ENCODE data around the gene TMEM247. TPM values are rescaled to one million over a fixed set of nuclear protein-coding genes. Genes with fewer than 3 reads are reported as not detected.
"Not testable (repeated sequence)": the region's sequence is repeated elsewhere in the genome, so short reads cannot be mapped to it uniquely, and the experiment has no call there.

Gene TMEM247
- total RNA-seq, 1 experiment from 2014 or later = not detected

GRCh38 chr2:46518861-46519260 is 39.5 kb downstream of the TMEM247 start:
- Mint-ChIP-seq H3K4me3 (ENCODE audit: low read depth, unreplicated experiment) (no peak overlapping the region), H3K9me3 (ENCODE audit: low read depth, unreplicated experiment) (peaks cover 16% of the 10 kb centered on the region), H3K36me3 (ENCODE audit: insufficient read depth, unreplicated experiment) (no peaks in the 10 kb centered on the region), H3K4me1 (ENCODE audit: low read depth, unreplicated experiment) (no peaks in the 10 kb centered on the region), H3K27me3 (ENCODE audit: unreplicated experiment) (no peaks in the 10 kb centered on the region), H3K27ac (ENCODE audit: unreplicated experiment) (no peak overlapping the region)
- CTCF ChIA-PET = no interaction called here
- intact Hi-C loops (cut with micrococcal nuclease; ENCODE audit: unreplicated experiment) = no loop called here
- no peak for DNase-seq
- no TSS peak for BruUV-seq (replicated peaks)
- TF ChIP-seq, protein P1, sequence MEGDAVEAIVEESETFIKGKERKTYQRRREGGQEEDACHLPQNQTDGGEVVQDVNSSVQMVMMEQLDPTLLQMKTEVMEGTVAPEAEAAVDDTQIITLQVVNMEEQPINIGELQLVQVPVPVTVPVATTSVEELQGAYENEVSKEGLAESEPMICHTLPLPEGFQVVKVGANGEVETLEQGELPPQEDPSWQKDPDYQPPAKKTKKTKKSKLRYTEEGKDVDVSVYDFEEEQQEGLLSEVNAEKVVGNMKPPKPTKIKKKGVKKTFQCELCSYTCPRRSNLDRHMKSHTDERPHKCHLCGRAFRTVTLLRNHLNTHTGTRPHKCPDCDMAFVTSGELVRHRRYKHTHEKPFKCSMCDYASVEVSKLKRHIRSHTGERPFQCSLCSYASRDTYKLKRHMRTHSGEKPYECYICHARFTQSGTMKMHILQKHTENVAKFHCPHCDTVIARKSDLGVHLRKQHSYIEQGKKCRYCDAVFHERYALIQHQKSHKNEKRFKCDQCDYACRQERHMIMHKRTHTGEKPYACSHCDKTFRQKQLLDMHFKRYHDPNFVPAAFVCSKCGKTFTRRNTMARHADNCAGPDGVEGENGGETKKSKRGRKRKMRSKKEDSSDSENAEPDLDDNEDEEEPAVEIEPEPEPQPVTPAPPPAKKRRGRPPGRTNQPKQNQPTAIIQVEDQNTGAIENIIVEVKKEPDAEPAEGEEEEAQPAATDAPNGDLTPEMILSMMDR (IDR thresholded peaks at IDR 0.05; ENCODE audit: unreplicated experiment) = no peak

DNA sequence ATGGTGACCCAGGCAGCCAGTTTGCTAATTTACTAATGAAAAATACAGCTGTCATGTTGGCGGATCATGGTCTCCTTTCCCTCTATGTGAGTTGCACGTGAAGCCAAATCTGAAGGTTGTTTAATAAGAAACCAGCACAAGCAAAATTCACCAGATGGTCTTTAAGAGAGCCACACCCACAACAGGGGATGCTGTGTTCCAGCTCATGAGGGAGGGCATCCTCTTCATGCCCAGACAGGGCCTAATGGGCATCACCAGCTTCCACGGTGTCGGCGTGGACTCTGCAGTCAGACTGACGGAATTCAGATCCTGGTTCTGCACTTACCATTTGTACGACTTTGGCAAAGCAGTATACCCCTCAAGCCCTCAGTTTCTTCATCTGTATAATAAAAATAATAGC is 39.9 kb downstream of the TMEM247 start:
- Mint-ChIP-seq H3K4me1 (ENCODE audit: low read depth, unreplicated experiment) (no peaks in the 10 kb centered on the region), H3K9me3 (ENCODE audit: low read depth, unreplicated experiment) (peaks cover 15% of the 10 kb centered on the region), H3K27me3 (ENCODE audit: unreplicated experiment) (no peaks in the 10 kb centered on the region), H3K36me3 (ENCODE audit: insufficient read depth, unreplicated experiment) (no peaks in the 10 kb centered on the region), H3K27ac (ENCODE audit: unreplicated experiment) (no peak overlapping the region), H3K4me3 (ENCODE audit: low read depth, unreplicated experiment) (no peak overlapping the region)
- TF ChIP-seq, protein P1 (IDR thresholded peaks at IDR 0.05; ENCODE audit: unreplicated experiment) = no peak
- CTCF ChIA-PET = no interaction called here
- no TSS peak for BruUV-seq (replicated peaks)
- intact Hi-C loops (cut with micrococcal nuclease; ENCODE audit: unreplicated experiment) = no loop called here
- DNase-seq = no peak

DNA sequence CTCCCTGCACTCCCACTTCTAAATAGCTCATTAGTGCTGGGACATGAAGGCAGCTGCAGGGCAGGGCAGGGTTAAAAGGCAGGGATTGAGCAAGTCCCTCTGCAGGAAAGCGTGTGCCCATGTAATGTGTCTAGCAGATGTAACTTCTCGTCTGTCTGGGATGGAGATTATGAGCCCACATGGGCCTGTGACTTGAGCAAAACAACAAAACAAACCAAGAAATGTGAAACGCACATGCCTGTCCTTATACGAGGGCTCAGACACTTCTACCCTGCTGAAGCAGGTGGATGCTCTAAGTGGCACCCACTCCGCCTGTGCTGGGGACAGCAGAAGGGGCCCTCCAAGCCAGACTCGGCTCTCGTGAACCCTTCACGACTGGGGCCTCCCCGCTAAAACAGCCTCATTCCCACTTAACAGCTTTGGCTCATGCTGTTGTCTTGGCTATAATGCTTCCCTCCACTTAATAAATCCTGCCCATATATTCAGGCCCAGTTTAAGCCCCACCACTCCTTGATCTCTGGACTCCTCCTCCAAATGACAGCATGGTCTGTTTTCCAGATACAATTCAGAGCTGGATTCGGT is 40.9 kb downstream of the TMEM247 start:
- BruUV-seq (replicated peaks) = no TSS peak
- H3K9me3 Mint-ChIP-seq (ENCODE audit: low read depth, unreplicated experiment) = peaks cover 10% of the 10 kb centered on the region
- intact Hi-C loops (cut with micrococcal nuclease; ENCODE audit: unreplicated experiment) = no loop called here
- DNase-seq = no peak
- no peak overlapping the region for H3K27ac Mint-ChIP-seq (ENCODE audit: unreplicated experiment)
- TF ChIP-seq, protein P1 (IDR thresholded peaks at IDR 0.05; ENCODE audit: unreplicated experiment) = no peak
- CTCF ChIA-PET = interaction anchor here (1.3 kb wide), 1 partner anchor 10 kb away, joined by 3 read pairs; no protein-coding TSS in a partner anchor
- no peaks in the 10 kb centered on the region for H3K36me3 Mint-ChIP-seq (ENCODE audit: insufficient read depth, unreplicated experiment)
- no peak overlapping the region for H3K4me3 Mint-ChIP-seq (ENCODE audit: low read depth, unreplicated experiment)
- no peaks in the 10 kb centered on the region for H3K27me3 Mint-ChIP-seq (ENCODE audit: unreplicated experiment)
- H3K4me1 Mint-ChIP-seq (ENCODE audit: low read depth, unreplicated experiment) = no peaks in the 10 kb centered on the region

GRCh38 chr2:46521215-46521683 is 41.9 kb downstream of the TMEM247 start:
- no peak overlapping the region for H3K4me3 Mint-ChIP-seq (ENCODE audit: low read depth, unreplicated experiment)
- no peaks in the 10 kb centered on the region for H3K9me3 Mint-ChIP-seq (ENCODE audit: low read depth, unreplicated experiment)
- H3K27me3 Mint-ChIP-seq (ENCODE audit: unreplicated experiment) = no peaks in the 10 kb centered on the region
- no peaks in the 10 kb centered on the region for H3K36me3 Mint-ChIP-seq (ENCODE audit: insufficient read depth, unreplicated experiment)
- H3K4me1 Mint-ChIP-seq (ENCODE audit: low read depth, unreplicated experiment) = no peaks in the 10 kb centered on the region
- no peak for DNase-seq
- H3K27ac Mint-ChIP-seq (ENCODE audit: unreplicated experiment) = no peak overlapping the region
- BruUV-seq (replicated peaks) = no TSS peak
- CTCF ChIA-PET = interaction anchor here (1.3 kb wide), 1 partner anchor 9 kb away, joined by 3 read pairs; no protein-coding TSS in a partner anchor
- intact Hi-C loops (cut with micrococcal nuclease; ENCODE audit: unreplicated experiment) = no loop called here
- TF ChIP-seq, protein P1 (IDR thresholded peaks at IDR 0.05; ENCODE audit: unreplicated experiment) = no peak

DNA sequence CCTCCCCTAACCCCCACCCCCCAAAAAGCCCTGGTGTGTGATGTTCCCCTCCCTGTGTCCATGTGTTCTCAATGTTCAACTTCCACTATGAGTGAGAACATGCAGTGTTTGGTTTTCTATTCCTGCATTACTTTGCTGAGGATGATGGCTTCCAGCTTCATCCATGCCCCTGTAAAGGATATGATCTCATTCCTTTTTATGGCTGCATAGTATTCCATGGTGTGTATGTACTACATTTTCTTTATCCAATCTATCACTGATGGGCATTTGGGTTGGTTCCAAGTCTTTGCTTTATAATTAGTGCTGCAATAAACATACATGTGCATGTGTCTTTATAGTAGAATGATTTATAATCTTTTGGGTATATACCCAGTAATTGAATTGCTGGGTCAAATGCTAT is 43.0 kb downstream of the TMEM247 start:
- BruUV-seq (replicated peaks); H3K4me1 Mint-ChIP-seq (ENCODE audit: low read depth, unreplicated experiment); H3K4me3 Mint-ChIP-seq (ENCODE audit: low read depth, unreplicated experiment); H3K9me3 Mint-ChIP-seq (ENCODE audit: low read depth, unreplicated experiment); DNase-seq; CTCF ChIA-PET; intact Hi-C loops (cut with micrococcal nuclease; ENCODE audit: unreplicated experiment); H3K27ac Mint-ChIP-seq (ENCODE audit: unreplicated experiment); H3K36me3 Mint-ChIP-seq (ENCODE audit: insufficient read depth, unreplicated experiment); H3K27me3 Mint-ChIP-seq (ENCODE audit: unreplicated experiment): not testable (repeated sequence)
